Astrocyte (in vitro differentiated cells and primary cell): ENCODE data around the gene STRN4.

Source experiments
- EZH2 ChIP-seq: IDR thresholded peaks from 2 replicates; pipeline ENCODE4 v1.6.1; 2012; ENCODE audit warnings: mild to moderate bottlenecking, low read length, inconsistent platforms; ENCODE audit not compliant: insufficient read depth
- TF ChIP-seq, protein P1 (sequence below): IDR thresholded peaks from 2 replicates; pipeline ENCODE4 v1.5.1; 2011; ENCODE audit warnings: low read depth, mild to moderate bottlenecking, inconsistent platforms, low read length, moderate library complexity; ENCODE audit not compliant: insufficient read depth

DNA sequence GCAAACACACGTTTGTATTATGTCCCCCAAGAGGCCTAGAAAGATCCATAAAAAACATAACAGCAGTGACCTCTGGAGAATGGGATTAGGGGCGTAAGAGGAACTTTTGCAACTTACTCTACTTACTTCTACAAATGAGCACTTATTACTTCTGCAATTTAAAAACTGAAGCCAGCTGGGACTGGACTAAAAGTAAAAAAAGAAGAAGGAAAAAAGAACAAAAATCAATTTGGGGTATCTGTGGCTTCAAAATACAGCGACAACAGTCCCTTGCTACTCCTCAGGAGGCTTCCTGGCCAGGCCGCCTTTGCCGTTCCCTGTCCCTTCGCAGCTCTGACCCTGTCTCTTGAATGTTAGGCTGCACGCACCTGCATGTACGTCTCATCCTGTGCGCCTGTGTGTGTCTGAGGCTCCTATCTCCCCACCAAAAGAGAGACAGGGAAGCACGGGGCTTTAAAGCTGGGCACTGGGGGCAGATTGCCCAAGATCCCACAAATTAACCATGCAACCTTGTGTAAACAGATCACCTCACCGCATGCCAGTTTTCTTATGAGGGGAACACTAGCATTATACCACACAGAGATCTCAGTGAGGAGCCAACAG, 12.5 kb downstream of the STRN4 start:
- TF ChIP-seq, protein P1, sequence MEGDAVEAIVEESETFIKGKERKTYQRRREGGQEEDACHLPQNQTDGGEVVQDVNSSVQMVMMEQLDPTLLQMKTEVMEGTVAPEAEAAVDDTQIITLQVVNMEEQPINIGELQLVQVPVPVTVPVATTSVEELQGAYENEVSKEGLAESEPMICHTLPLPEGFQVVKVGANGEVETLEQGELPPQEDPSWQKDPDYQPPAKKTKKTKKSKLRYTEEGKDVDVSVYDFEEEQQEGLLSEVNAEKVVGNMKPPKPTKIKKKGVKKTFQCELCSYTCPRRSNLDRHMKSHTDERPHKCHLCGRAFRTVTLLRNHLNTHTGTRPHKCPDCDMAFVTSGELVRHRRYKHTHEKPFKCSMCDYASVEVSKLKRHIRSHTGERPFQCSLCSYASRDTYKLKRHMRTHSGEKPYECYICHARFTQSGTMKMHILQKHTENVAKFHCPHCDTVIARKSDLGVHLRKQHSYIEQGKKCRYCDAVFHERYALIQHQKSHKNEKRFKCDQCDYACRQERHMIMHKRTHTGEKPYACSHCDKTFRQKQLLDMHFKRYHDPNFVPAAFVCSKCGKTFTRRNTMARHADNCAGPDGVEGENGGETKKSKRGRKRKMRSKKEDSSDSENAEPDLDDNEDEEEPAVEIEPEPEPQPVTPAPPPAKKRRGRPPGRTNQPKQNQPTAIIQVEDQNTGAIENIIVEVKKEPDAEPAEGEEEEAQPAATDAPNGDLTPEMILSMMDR = no peak
- TF ChIP-seq EZH2 = no peak
